Measurements from ENCODE around the gene SLC6A3.

DNA sequence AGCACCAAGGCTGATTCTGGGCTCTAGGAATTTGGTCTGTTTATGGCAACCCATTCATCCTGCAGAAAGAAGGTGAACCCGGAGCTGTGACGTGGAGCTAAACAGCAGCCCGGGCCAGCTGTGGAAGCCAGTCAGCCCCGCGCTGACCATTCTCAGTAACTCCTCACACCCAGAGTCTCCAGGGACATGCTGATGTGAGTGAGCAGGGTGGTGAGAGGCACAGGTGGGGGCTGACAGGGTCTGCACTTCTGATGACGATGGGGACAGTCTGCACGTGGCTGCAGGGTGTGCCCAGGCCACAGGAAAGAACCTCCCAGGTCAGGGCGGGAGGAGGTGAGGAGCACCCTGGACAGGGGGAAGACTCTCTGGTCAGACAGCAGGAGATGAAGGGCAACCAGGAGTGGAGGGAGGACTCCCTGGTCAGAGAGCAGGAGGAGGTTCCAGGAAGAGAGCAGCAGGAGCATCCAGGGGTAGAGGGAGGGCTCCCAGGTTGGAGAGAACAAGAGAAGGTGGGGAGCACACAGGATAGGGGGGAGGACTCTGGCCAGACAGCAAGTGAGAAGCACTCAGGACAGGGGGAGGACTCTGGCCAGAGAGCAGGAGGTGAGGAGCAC, 26.1 kb upstream of the SLC6A3 start:
- TF ChIP-seq, protein P1, sequence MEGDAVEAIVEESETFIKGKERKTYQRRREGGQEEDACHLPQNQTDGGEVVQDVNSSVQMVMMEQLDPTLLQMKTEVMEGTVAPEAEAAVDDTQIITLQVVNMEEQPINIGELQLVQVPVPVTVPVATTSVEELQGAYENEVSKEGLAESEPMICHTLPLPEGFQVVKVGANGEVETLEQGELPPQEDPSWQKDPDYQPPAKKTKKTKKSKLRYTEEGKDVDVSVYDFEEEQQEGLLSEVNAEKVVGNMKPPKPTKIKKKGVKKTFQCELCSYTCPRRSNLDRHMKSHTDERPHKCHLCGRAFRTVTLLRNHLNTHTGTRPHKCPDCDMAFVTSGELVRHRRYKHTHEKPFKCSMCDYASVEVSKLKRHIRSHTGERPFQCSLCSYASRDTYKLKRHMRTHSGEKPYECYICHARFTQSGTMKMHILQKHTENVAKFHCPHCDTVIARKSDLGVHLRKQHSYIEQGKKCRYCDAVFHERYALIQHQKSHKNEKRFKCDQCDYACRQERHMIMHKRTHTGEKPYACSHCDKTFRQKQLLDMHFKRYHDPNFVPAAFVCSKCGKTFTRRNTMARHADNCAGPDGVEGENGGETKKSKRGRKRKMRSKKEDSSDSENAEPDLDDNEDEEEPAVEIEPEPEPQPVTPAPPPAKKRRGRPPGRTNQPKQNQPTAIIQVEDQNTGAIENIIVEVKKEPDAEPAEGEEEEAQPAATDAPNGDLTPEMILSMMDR (conservative IDR thresholded peaks at IDR 0.05) = no peak
- no peak for TF ChIP-seq ZFX (IDR thresholded peaks at IDR 0.05)

Measured in C4-2B (cell line).